GM23338 (cell line): ENCODE results near the gene SORCS2. TPM values are rescaled to one million over a fixed set of nuclear protein-coding genes. Genes with fewer than 3 reads are reported as not detected.

Experiments
- ATAC-seq: fragments of 200-7000 bp; cut with Tn5 transposase; 3 replicates; pipeline ENCODE4 v1.9.1; 2020
- DNase-seq: peaks from one replicate; pipeline ENCODE4 v3.0.0-alpha.2; 2015; ENCODE audit warnings: low spot score
- H2AFZ ChIP-seq: fragments of 200-600 bp; sonication (generic); 2 replicates; pipeline ENCODE4 v1.8.0; 2016; ENCODE audit warnings: antibody characterized with exemption, mild to moderate bottlenecking, moderate library complexity
- H3F3A ChIP-seq: fragments of 200-600 bp; sonication (generic); replicated peaks from 2 replicates; pipeline ENCODE4 v1.8.0; 2017; ENCODE audit warnings: antibody characterized with exemption, mixed run types, low read depth
- H3K27ac ChIP-seq: fragments of 200-600 bp; sonication (generic); 2 replicates; pipeline ENCODE4 v1.6.1; 2016; ENCODE audit warnings: low read depth
- H3K27me3 ChIP-seq: fragments of 200-600 bp; sonication (generic); 2 replicates; pipeline ENCODE4 v1.8.0; 2016; ENCODE audit warnings: mild to moderate bottlenecking, mixed run types, moderate library complexity; ENCODE audit not compliant: insufficient read depth
- H3K36me3 ChIP-seq: fragments of 200-600 bp; sonication (generic); 2 replicates; pipeline ENCODE4 v1.8.0; 2016; ENCODE audit warnings: mild to moderate bottlenecking; ENCODE audit not compliant: insufficient read depth
- H3K4me1 ChIP-seq: fragments of 200-600 bp; sonication (generic); 2 replicates; pipeline ENCODE4 v1.8.0; 2016; ENCODE audit warnings: mild to moderate bottlenecking, moderate library complexity; ENCODE audit not compliant: insufficient read depth
- H3K4me2 ChIP-seq: fragments of 200-600 bp; sonication (generic); 2 replicates; pipeline ENCODE4 v1.7.1; 2017; ENCODE audit warnings: mixed run types
- H3K4me3 ChIP-seq: fragments of 200-600 bp; sonication (generic); 2 replicates; pipeline ENCODE4 v1.6.1; 2016; ENCODE audit warnings: mixed run types
- H3K79me2 ChIP-seq: fragments of 200-600 bp; sonication (generic); replicated peaks from 2 replicates; pipeline ENCODE4 v1.8.0; 2017; ENCODE audit warnings: mild to moderate bottlenecking; ENCODE audit not compliant: insufficient read depth
- H3K9me2 ChIP-seq: fragments of 200-600 bp; sonication (generic); 2 replicates; pipeline ENCODE4 v1.8.0; 2017; ENCODE audit not compliant: insufficient read depth
- H4K20me1 ChIP-seq: fragments of 200-600 bp; sonication (generic); replicated peaks from 2 replicates; pipeline ENCODE4 v1.8.0; 2017; ENCODE audit warnings: mild to moderate bottlenecking; ENCODE audit not compliant: insufficient read depth
- H3K27ac Mint-ChIP-seq: 2 replicates; pipeline ENCODE4 v1.8.0; 2020; ENCODE audit warnings: inconsistent platforms, mild to moderate bottlenecking, moderate library complexity, mixed read lengths
- H3K27me3 Mint-ChIP-seq: 3 replicates; pipeline ENCODE4 v1.8.0; 2022; ENCODE audit warnings: low read depth, mild to moderate bottlenecking, moderate library complexity, mixed read lengths, inconsistent platforms; ENCODE audit not compliant: insufficient read depth, poor library complexity
- H3K36me3 Mint-ChIP-seq: 3 replicates; pipeline ENCODE4 v1.8.0; 2021; ENCODE audit warnings: low read depth, mild to moderate bottlenecking, inconsistent platforms, moderate library complexity, mixed read lengths
- H3K4me1 Mint-ChIP-seq: 3 replicates; pipeline ENCODE4 v1.8.0; 2020; ENCODE audit warnings: mild to moderate bottlenecking, inconsistent platforms, mixed read lengths
- H3K4me3 Mint-ChIP-seq: 3 replicates; pipeline ENCODE4 v1.8.0; 2021; ENCODE audit warnings: moderate library complexity, mild to moderate bottlenecking, inconsistent platforms, mixed read lengths
- H3K9me3 Mint-ChIP-seq: 3 replicates; pipeline ENCODE4 v1.8.0; 2020; ENCODE audit warnings: moderate library complexity, mild to moderate bottlenecking, inconsistent platforms, mixed read lengths
- CREB1 ChIP-seq: fragments of 250-450 bp; sonication (Bioruptor Pico); IDR thresholded peaks from 2 replicates; pipeline ENCODE4 v1.5.0; 2020; ENCODE audit warnings: low read depth, mild to moderate bottlenecking, moderate library complexity
- ETS1 ChIP-seq: IDR thresholded peaks from 2 replicates; pipeline ENCODE4 v1.6.1; 2016; ENCODE audit warnings: antibody characterized with exemption
- EZH2 ChIP-seq: fragments of 200-600 bp; sonication (generic); IDR thresholded peaks from one replicate; pipeline ENCODE4 v1.8.0; 2017; ENCODE audit warnings: antibody characterized with exemption, mild to moderate bottlenecking, low read depth; ENCODE audit not compliant: unreplicated experiment
- EZH2phosphoT487 ChIP-seq: fragments of 200-600 bp; sonication (generic); IDR thresholded peaks from one replicate; pipeline ENCODE4 v1.8.1; 2018; ENCODE audit warnings: antibody characterized with exemption; ENCODE audit not compliant: unreplicated experiment
- JUNB ChIP-seq: IDR thresholded peaks from one replicate; pipeline ENCODE4 v1.6.1; 2016; ENCODE audit warnings: antibody characterized with exemption; ENCODE audit not compliant: unreplicated experiment
- NANOG ChIP-seq: IDR thresholded peaks from 2 replicates; pipeline ENCODE4 v1.6.1; 2016; ENCODE audit warnings: antibody characterized with exemption, borderline replicate concordance
- POLR2AphosphoS5 ChIP-seq: IDR thresholded peaks from 2 replicates; pipeline ENCODE4 v1.6.1; 2016; ENCODE audit warnings: antibody characterized with exemption, low read depth
- STAT1 ChIP-seq: IDR thresholded peaks from one replicate; pipeline ENCODE4 v1.6.1; 2016; ENCODE audit warnings: antibody characterized with exemption; ENCODE audit not compliant: unreplicated experiment
- ZNF114 ChIP-seq: fragments of 250-450 bp; sonication (Bioruptor Pico); IDR thresholded peaks from 2 replicates; pipeline ENCODE4 v1.5.0; 2020; ENCODE audit warnings: mild to moderate bottlenecking, moderate library complexity
- ZNF331 ChIP-seq: fragments of 250-450 bp; sonication (Bioruptor Pico); IDR thresholded peaks from 2 replicates; pipeline ENCODE4 v1.5.0; 2020; ENCODE audit warnings: low read depth, mild to moderate bottlenecking, moderate library complexity
- ZNF462 ChIP-seq: fragments of 250-450 bp; sonication (Bioruptor Pico); IDR thresholded peaks from 2 replicates; pipeline ENCODE4 v1.5.0; 2020; ENCODE audit warnings: mild to moderate bottlenecking, moderate library complexity
- polyA plus RNA-seq: library from polyadenylated mRNA; unstranded; fragments of >200 nt; fragmentation: Nextera tagmentation; extraction: Ambion mirVana; gene quantifications from 2 replicates; pipeline ENCODE4 v1.2.1, GENCODE V29; 2016
- total RNA-seq: library from RNA; depleted of rRNA; stranded (reverse); fragments of >200 nt; shearing (Covaris generic); gene quantifications from 2 replicates; pipeline ENCODE4 v1.2.3, GENCODE V29; 2014
- TF ChIP-seq, protein P1 (sequence below), 2 experiments: fragments of 200-600 bp in 1 of 2; sonication (generic) in 1 of 2; conservative IDR thresholded peaks; 2 replicates each; pipeline versions ENCODE4 v1.5.1 to v1.6.1; 2016 to 2017; ENCODE audit warnings: antibody characterized with exemption in 2 of 2, low read depth in 2 of 2, mild to moderate bottlenecking in 2 of 2, moderate library complexity in 1 of 2
- TF ChIP-seq, protein P2 (sequence below): IDR thresholded peaks from one replicate; pipeline ENCODE4 v1.6.1; 2018; ENCODE audit warnings: antibody characterized with exemption; ENCODE audit not compliant: unreplicated experiment

Gene SORCS2
- total and polyA plus RNA-seq, 2 experiments from 2014 or later: 0.47 to 2.4 TPM

DNA sequence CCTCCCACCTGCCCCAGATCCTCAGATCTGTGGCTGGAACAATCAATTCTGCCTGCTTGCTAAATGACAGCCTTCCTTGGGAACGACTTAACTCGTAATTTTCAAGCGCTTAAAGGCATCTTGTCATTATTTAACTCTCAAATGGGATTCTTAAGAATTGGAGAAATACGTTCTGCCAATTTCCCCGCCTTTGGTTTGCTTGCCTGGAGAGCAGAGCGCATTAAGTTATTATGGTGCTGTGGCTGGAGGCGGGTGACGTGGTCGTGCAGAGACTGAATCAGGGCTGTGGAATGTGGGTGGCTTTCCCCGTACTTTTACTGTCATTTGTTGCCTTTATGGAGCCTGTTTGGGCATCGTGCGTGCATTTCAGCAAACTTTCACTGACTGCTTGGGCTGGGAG, 321.3 kb downstream of the SORCS2 start:
- Histone ChIP-seq H3K4me2 (no peak overlapping the region), H3K79me2 (no peaks in the 10 kb centered on the region), H3K9me2 (no peaks in the 10 kb centered on the region), H3K27ac (no peak overlapping the region), H4K20me1 (no peaks in the 10 kb centered on the region), H3K4me3 (no peak overlapping the region), H3K27me3 (no peaks in the 10 kb centered on the region), H3F3A (no peaks in the 10 kb centered on the region), H3K4me1 (no peaks in the 10 kb centered on the region), H3K36me3 (no peaks in the 10 kb centered on the region), H2AFZ (no peak overlapping the region)
- ATAC-seq: no peak
- Mint-ChIP-seq H3K9me3 (no peaks in the 10 kb centered on the region), H3K27ac (no peak overlapping the region; the same call in 1 of the 2 replicates), H3K36me3 (no peaks in the 10 kb centered on the region), H3K4me3 (no peak overlapping the region), H3K27me3 (peaks cover 14% of the 10 kb centered on the region), H3K4me1 (peaks cover 32% of the 10 kb centered on the region)
- no peak for TF ChIP-seq ZNF331
- TF ChIP-seq JUNB: no peak
- no peak for TF ChIP-seq ZNF114 (CRISPR knock-in tag)
- no peak for TF ChIP-seq POLR2AphosphoS5
- TF ChIP-seq NANOG: no peak
- no peak for TF ChIP-seq CREB1
- TF ChIP-seq, protein P1, sequence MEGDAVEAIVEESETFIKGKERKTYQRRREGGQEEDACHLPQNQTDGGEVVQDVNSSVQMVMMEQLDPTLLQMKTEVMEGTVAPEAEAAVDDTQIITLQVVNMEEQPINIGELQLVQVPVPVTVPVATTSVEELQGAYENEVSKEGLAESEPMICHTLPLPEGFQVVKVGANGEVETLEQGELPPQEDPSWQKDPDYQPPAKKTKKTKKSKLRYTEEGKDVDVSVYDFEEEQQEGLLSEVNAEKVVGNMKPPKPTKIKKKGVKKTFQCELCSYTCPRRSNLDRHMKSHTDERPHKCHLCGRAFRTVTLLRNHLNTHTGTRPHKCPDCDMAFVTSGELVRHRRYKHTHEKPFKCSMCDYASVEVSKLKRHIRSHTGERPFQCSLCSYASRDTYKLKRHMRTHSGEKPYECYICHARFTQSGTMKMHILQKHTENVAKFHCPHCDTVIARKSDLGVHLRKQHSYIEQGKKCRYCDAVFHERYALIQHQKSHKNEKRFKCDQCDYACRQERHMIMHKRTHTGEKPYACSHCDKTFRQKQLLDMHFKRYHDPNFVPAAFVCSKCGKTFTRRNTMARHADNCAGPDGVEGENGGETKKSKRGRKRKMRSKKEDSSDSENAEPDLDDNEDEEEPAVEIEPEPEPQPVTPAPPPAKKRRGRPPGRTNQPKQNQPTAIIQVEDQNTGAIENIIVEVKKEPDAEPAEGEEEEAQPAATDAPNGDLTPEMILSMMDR (conservative IDR thresholded peaks at IDR 0.05; ENCODE audit: low read depth in 2 of 2): no peak
- no peak for TF ChIP-seq EZH2phosphoT487
- TF ChIP-seq ETS1: no peak
- TF ChIP-seq, protein P2, sequence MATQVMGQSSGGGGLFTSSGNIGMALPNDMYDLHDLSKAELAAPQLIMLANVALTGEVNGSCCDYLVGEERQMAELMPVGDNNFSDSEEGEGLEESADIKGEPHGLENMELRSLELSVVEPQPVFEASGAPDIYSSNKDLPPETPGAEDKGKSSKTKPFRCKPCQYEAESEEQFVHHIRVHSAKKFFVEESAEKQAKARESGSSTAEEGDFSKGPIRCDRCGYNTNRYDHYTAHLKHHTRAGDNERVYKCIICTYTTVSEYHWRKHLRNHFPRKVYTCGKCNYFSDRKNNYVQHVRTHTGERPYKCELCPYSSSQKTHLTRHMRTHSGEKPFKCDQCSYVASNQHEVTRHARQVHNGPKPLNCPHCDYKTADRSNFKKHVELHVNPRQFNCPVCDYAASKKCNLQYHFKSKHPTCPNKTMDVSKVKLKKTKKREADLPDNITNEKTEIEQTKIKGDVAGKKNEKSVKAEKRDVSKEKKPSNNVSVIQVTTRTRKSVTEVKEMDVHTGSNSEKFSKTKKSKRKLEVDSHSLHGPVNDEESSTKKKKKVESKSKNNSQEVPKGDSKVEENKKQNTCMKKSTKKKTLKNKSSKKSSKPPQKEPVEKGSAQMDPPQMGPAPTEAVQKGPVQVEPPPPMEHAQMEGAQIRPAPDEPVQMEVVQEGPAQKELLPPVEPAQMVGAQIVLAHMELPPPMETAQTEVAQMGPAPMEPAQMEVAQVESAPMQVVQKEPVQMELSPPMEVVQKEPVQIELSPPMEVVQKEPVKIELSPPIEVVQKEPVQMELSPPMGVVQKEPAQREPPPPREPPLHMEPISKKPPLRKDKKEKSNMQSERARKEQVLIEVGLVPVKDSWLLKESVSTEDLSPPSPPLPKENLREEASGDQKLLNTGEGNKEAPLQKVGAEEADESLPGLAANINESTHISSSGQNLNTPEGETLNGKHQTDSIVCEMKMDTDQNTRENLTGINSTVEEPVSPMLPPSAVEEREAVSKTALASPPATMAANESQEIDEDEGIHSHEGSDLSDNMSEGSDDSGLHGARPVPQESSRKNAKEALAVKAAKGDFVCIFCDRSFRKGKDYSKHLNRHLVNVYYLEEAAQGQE: no peak
- TF ChIP-seq EZH2: no peak
- no peak for TF ChIP-seq ZNF462 (CRISPR knock-in tag)
- TF ChIP-seq STAT1: no peak
- no peak for DNase-seq
